Measurements from ENCODE around the gene SDHAF2.
"Not testable (repeated sequence)": the region's sequence is repeated elsewhere in the genome, so short reads cannot be mapped to it uniquely, and the experiment has no call there.

SDHAF2 gene

GRCh38 chr11:61446211-61446651, 16.3 kb downstream of the SDHAF2 start:
- Mint-ChIP-seq H3K27ac (no peak overlapping the region), H3K4me3 (no peak overlapping the region), H3K36me3 (ENCODE audit: low read depth) (peaks cover 64% of the 10 kb centered on the region), H3K9me3 (no peaks in the 10 kb centered on the region), H3K4me1 (ENCODE audit: low read depth) (peaks cover 9% of the 10 kb centered on the region), H3K27me3 (ENCODE audit: low read depth) (no peaks in the 10 kb centered on the region)
- peak; percentile 76 for DNase-seq (ENCODE audit: low spot score)

- no peak overlapping the region for H3K27ac Mint-ChIP-seq
- H3K4me3 Mint-ChIP-seq: no peak overlapping the region
- H3K27me3 Mint-ChIP-seq (ENCODE audit: low read depth): no peaks in the 10 kb centered on the region
- peaks cover 58% of the 10 kb centered on the region for H3K36me3 Mint-ChIP-seq (ENCODE audit: low read depth)
- peaks cover 9% of the 10 kb centered on the region for H3K4me1 Mint-ChIP-seq (ENCODE audit: low read depth)
- no peak for DNase-seq (ENCODE audit: low spot score)
- no peaks in the 10 kb centered on the region for H3K9me3 Mint-ChIP-seq
Measured at GRCh38 chr11:61447601-61448551, 18.0 kb downstream of the SDHAF2 start.

DNA sequence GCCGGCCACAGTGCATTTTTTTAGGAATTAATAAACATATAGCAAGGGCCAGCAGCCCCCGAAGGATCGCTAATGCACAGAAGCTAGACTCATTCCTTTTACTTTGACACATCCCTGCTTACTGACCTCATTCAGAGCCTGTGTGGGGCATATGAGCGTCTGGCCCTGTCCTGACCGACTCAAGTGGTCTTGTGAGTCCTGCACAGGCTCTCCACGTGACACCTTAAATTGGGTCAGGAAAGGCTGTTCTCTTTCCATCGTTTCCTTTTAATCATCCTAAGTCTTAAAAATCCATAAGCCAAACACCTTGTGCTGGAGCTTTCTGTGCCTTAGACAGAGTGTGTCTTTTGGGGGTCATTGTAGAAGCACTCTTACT, 18.6 kb downstream of the SDHAF2 start:
- H3K27ac Mint-ChIP-seq: no peak overlapping the region

DNA sequence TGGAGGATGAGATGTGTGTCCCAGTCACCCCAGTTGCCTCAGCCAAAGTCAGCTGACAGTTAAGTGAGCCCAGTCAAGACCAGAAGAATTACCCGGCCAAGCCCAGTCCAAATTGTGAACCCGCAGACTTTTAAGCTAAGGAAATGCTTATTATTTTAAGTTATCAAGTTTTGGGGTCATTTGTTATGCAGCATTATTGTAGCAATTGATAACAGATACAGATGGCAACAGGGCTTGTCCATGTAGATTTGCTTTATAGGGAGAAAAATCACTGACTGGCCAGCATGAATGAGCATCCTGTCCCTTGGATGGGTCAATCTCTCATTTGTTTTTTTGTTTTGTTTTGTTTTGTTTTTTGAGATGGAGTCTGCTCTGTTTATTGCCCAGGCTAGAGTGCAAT, 22.9 kb downstream of the SDHAF2 start:
- H3K27ac Mint-ChIP-seq: no peak overlapping the region

More for the DNA sequence above, 18.6 kb downstream of the SDHAF2 start:
- H3K4me3 Mint-ChIP-seq: no peak overlapping the region
- H3K9me3 Mint-ChIP-seq: no peaks in the 10 kb centered on the region
- no peaks in the 10 kb centered on the region for H3K27me3 Mint-ChIP-seq (ENCODE audit: low read depth)
- H3K36me3 Mint-ChIP-seq (ENCODE audit: low read depth): peaks cover 53% of the 10 kb centered on the region
- peaks cover 9% of the 10 kb centered on the region for H3K4me1 Mint-ChIP-seq (ENCODE audit: low read depth)
- no peak for DNase-seq (ENCODE audit: low spot score)

DNA sequence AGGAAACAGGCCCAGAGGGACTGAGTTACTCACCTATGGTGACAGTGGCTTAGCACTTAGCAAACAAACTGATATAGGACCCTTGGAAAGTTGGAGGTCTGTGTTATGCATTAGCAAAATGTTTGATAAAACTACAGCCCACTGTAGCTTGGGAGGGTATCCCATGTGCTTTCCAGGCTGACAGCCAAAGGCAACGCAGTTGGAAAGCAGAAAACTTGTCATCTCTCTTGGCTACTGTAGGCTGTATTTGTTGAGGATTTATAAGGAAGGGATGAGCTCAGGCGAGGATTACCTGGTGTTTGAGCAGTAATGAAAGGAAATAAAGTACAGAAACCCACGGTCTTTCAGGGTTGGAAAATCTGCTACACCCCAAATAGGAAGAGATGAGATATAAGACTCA, 23.8 kb downstream of the SDHAF2 start:
- DNase-seq (ENCODE audit: low spot score): no peak
- H3K27me3 Mint-ChIP-seq (ENCODE audit: low read depth): no peaks in the 10 kb centered on the region
- no peak overlapping the region for H3K27ac Mint-ChIP-seq
- H3K9me3 Mint-ChIP-seq: no peaks in the 10 kb centered on the region
- H3K36me3 Mint-ChIP-seq (ENCODE audit: low read depth): peaks cover 25% of the 10 kb centered on the region
- H3K4me3 Mint-ChIP-seq: no peak overlapping the region
- H3K4me1 Mint-ChIP-seq (ENCODE audit: low read depth): no peaks in the 10 kb centered on the region

More for the DNA sequence above, 22.9 kb downstream of the SDHAF2 start:
- DNase-seq (ENCODE audit: low spot score): no peak
- Mint-ChIP-seq H3K4me1 (ENCODE audit: low read depth) (no peaks in the 10 kb centered on the region), H3K9me3 (no peaks in the 10 kb centered on the region), H3K36me3 (ENCODE audit: low read depth) (peaks cover 31% of the 10 kb centered on the region), H3K27me3 (ENCODE audit: low read depth) (no peaks in the 10 kb centered on the region), H3K4me3 (no peak overlapping the region)

DNA sequence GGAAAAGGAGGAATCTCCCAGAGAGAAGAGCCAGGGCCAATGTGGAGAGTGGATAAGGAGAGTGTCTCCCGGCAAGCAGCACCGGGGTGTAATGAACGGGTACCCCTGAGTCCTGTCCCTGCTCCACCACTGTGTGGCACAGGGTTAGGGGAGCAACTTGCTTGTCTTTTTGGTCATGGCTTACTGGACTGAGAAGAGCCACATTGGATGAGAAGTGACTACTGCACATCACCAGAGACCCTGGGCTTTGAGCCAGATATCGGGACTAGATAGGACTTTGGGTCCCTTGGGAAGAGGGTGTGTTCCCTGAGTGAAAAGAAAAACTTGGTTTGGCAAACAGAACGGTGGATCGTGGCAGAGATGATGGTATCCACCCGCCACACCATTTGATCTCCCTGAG, 24.6 kb downstream of the SDHAF2 start:
- H3K9me3 Mint-ChIP-seq: no peaks in the 10 kb centered on the region
- H3K27me3 Mint-ChIP-seq (ENCODE audit: low read depth): no peaks in the 10 kb centered on the region
- no peak overlapping the region for H3K4me3 Mint-ChIP-seq
- no peaks in the 10 kb centered on the region for H3K4me1 Mint-ChIP-seq (ENCODE audit: low read depth)
- no peak overlapping the region for H3K27ac Mint-ChIP-seq
- DNase-seq (ENCODE audit: low spot score): no peak
- peaks cover 21% of the 10 kb centered on the region for H3K36me3 Mint-ChIP-seq (ENCODE audit: low read depth)

DNA sequence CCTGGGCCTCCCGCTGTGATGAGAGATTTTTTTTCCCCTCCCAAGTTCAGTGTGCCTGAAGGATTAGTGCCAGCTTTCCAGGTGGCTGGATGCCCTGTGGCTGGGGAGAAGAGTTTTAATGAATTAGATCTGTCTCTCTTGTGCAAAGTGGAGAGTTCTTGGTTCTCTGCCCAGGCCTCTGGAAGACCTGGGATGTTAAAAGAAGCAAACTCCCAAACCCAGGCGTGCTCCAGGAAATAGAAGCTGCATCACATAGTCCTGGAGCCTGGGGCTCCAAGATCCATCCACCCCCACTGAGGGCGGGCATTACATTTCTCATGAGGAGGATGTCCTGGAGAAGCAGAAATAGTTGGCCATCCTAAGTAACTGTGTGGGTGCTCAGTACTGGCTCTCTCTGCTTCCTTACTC, 30.6 kb downstream of the SDHAF2 start:
- H3K4me3 Mint-ChIP-seq: no peak overlapping the region
- no peaks in the 10 kb centered on the region for H3K4me1 Mint-ChIP-seq (ENCODE audit: low read depth)
- peaks cover 6% of the 10 kb centered on the region for H3K36me3 Mint-ChIP-seq (ENCODE audit: low read depth)
- H3K27ac Mint-ChIP-seq: no peak overlapping the region
- no peaks in the 10 kb centered on the region for H3K9me3 Mint-ChIP-seq
- H3K27me3 Mint-ChIP-seq (ENCODE audit: low read depth): no peaks in the 10 kb centered on the region
- no peak for DNase-seq (ENCODE audit: low spot score)

GRCh38 chr11:61460986-61461385, 31.1 kb downstream of the SDHAF2 start:
- H3K9me3 Mint-ChIP-seq: no peaks in the 10 kb centered on the region
- DNase-seq (ENCODE audit: low spot score): no peak
- H3K36me3 Mint-ChIP-seq (ENCODE audit: low read depth): peaks cover 3% of the 10 kb centered on the region
- H3K4me1 Mint-ChIP-seq (ENCODE audit: low read depth): no peaks in the 10 kb centered on the region
- no peak overlapping the region for H3K27ac Mint-ChIP-seq
- H3K27me3 Mint-ChIP-seq (ENCODE audit: low read depth): no peaks in the 10 kb centered on the region
- no peak overlapping the region for H3K4me3 Mint-ChIP-seq

GRCh38 chr11:61467602-61468001, 37.7 kb downstream of the SDHAF2 start:
- H3K27ac Mint-ChIP-seq; H3K36me3 Mint-ChIP-seq (ENCODE audit: low read depth): not testable (repeated sequence)

GRCh38 chr11:61468002-61468401, 38.1 kb downstream of the SDHAF2 start:
- Mint-ChIP-seq H3K9me3 (no peaks in the 10 kb centered on the region), H3K27me3 (ENCODE audit: low read depth) (no peaks in the 10 kb centered on the region), H3K27ac (no peak overlapping the region), H3K4me3 (no peak overlapping the region), H3K4me1 (ENCODE audit: low read depth) (peaks cover 5% of the 10 kb centered on the region), H3K36me3 (ENCODE audit: low read depth) (peaks cover 6% of the 10 kb centered on the region)
- DNase-seq (ENCODE audit: low spot score): no peak

More at GRCh38 chr11:61467602-61468001, 37.7 kb downstream of the SDHAF2 start:
- not testable (repeated sequence) for H3K4me3 Mint-ChIP-seq; H3K27me3 Mint-ChIP-seq (ENCODE audit: low read depth); H3K4me1 Mint-ChIP-seq (ENCODE audit: low read depth); DNase-seq (ENCODE audit: low spot score); H3K9me3 Mint-ChIP-seq

GRCh38 chr11:61472282-61472681, 42.4 kb downstream of the SDHAF2 start:
- no peak for DNase-seq (ENCODE audit: low spot score)
- peaks cover 5% of the 10 kb centered on the region for H3K4me1 Mint-ChIP-seq (ENCODE audit: low read depth)
- H3K27me3 Mint-ChIP-seq (ENCODE audit: low read depth): no peaks in the 10 kb centered on the region
- no peak overlapping the region for H3K4me3 Mint-ChIP-seq
- no peaks in the 10 kb centered on the region for H3K9me3 Mint-ChIP-seq
- no peak overlapping the region for H3K27ac Mint-ChIP-seq
- H3K36me3 Mint-ChIP-seq (ENCODE audit: low read depth): peaks cover 10% of the 10 kb centered on the region

- H3K27ac Mint-ChIP-seq: no peak overlapping the region
- H3K4me3 Mint-ChIP-seq: no peak overlapping the region
- H3K27me3 Mint-ChIP-seq (ENCODE audit: low read depth): no peaks in the 10 kb centered on the region
- no peak for DNase-seq (ENCODE audit: low spot score)
- H3K9me3 Mint-ChIP-seq: no peaks in the 10 kb centered on the region
- H3K36me3 Mint-ChIP-seq (ENCODE audit: low read depth): peaks cover 5% of the 10 kb centered on the region
- H3K4me1 Mint-ChIP-seq (ENCODE audit: low read depth): peaks cover 5% of the 10 kb centered on the region
Measured at GRCh38 chr11:61472868-61473267, 42.9 kb downstream of the SDHAF2 start.

GRCh38 chr11:61473370-61474012, 43.6 kb downstream of the SDHAF2 start:
- peaks cover 5% of the 10 kb centered on the region for H3K4me1 Mint-ChIP-seq (ENCODE audit: low read depth)
- no peak overlapping the region for H3K27ac Mint-ChIP-seq
- no peak for DNase-seq (ENCODE audit: low spot score)
- H3K36me3 Mint-ChIP-seq (ENCODE audit: low read depth): peaks cover 4% of the 10 kb centered on the region
- no peaks in the 10 kb centered on the region for H3K27me3 Mint-ChIP-seq (ENCODE audit: low read depth)
- no peak overlapping the region for H3K4me3 Mint-ChIP-seq
- H3K9me3 Mint-ChIP-seq: no peaks in the 10 kb centered on the region

GRCh38 chr11:61474013-61474643, 44.2 kb downstream of the SDHAF2 start:
- DNase-seq (ENCODE audit: low spot score): no peak
- no peak overlapping the region for H3K4me3 Mint-ChIP-seq
- H3K27ac Mint-ChIP-seq: no peak overlapping the region
- no peaks in the 10 kb centered on the region for H3K9me3 Mint-ChIP-seq
- no peaks in the 10 kb centered on the region for H3K27me3 Mint-ChIP-seq (ENCODE audit: low read depth)
- peaks cover 5% of the 10 kb centered on the region for H3K4me1 Mint-ChIP-seq (ENCODE audit: low read depth)
- peaks cover 4% of the 10 kb centered on the region for H3K36me3 Mint-ChIP-seq (ENCODE audit: low read depth)

All from T-helper 2 cell treated with Interferon-gamma antibody and Interleukin-4, amounts not matched to agents 5 μg/mL and 100 μg/mL, for 36 hours (primary cell).